ENCODE results near the gene BPGM.
A peak's percentile ranks its signal among the peaks of the same experiment; 100 is the strongest.

Gene BPGM

DNA sequence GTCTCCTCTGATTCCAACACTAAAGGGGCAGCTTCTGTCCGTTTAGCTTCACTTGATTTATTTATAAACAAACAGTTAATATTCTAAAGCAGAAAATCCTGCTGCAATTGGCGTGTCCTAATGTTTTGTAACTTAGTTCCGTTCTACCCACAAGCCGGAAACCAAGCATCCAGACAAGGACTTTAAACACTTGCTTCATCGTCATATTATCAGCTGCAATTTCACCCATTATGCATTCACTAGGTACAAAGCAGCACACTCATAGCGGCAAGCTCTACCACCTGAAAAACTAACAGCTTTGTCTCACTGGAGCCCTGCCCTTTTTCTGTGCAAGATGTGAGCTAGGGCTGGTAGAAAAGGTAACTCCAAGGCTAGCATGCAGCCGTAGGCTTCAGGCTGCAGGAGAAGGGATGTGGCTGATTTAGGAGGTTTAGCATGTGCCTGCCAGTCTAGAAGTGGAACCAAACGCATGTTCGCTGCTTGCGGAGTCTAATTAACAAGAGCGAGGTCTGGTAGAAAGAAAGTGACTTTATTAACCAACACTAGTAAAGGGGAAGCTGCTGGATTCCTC, 43.7 kb upstream of the BPGM start:
- no peaks in the 10 kb centered on the region for H3K9me3 ChIP-seq (ENCODE audit: insufficient read depth, low read length, severe bottlenecking)
- H3K4me2 ChIP-seq (ENCODE audit: insufficient read depth, low read length): peak overlapping the region; percentile 60
- H3K79me2 ChIP-seq (ENCODE audit: insufficient read depth, low read length): no peaks in the 10 kb centered on the region
- TF ChIP-seq EZH2 (IDR thresholded peaks at IDR 0.05; ENCODE audit: borderline replicate concordance, low read depth, low read length, severe bottlenecking): no peak
- TF ChIP-seq, protein P1, sequence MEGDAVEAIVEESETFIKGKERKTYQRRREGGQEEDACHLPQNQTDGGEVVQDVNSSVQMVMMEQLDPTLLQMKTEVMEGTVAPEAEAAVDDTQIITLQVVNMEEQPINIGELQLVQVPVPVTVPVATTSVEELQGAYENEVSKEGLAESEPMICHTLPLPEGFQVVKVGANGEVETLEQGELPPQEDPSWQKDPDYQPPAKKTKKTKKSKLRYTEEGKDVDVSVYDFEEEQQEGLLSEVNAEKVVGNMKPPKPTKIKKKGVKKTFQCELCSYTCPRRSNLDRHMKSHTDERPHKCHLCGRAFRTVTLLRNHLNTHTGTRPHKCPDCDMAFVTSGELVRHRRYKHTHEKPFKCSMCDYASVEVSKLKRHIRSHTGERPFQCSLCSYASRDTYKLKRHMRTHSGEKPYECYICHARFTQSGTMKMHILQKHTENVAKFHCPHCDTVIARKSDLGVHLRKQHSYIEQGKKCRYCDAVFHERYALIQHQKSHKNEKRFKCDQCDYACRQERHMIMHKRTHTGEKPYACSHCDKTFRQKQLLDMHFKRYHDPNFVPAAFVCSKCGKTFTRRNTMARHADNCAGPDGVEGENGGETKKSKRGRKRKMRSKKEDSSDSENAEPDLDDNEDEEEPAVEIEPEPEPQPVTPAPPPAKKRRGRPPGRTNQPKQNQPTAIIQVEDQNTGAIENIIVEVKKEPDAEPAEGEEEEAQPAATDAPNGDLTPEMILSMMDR (IDR thresholded peaks at IDR 0.05; ENCODE audit: borderline replicate concordance, extremely low read depth, low read length, poor library complexity, severe bottlenecking): no peak
- ATAC-seq (ENCODE audit: insufficient read depth, low read depth) (peak; percentile 71), DNase-seq (peak; percentile 15)
- H3K27me3 ChIP-seq (ENCODE audit: insufficient read depth, low read length, poor library complexity): no peaks in the 10 kb centered on the region
- no peak overlapping the region for H3K9ac ChIP-seq (ENCODE audit: low read depth, low read length)
- H2AFZ ChIP-seq (ENCODE audit: low read depth, low read length): peak overlapping the region; percentile 66
- no peaks in the 10 kb centered on the region for H4K20me1 ChIP-seq (ENCODE audit: insufficient read depth, low read length)
- H3K36me3 ChIP-seq (ENCODE audit: insufficient read depth, low read length): no peaks in the 10 kb centered on the region
- peak overlapping the region in 1 of 2 experiments; percentile 30; a peak in 2 of 4 replicates for H3K4me3 ChIP-seq (ENCODE audit: low read depth in 1 of 2, low read length in 2 of 2)
- H3K27ac ChIP-seq (ENCODE audit: low read length): no peak overlapping the region
- peaks cover 19% of the 10 kb centered on the region for H3K4me1 ChIP-seq (ENCODE audit: insufficient read depth, low read length)

DNA sequence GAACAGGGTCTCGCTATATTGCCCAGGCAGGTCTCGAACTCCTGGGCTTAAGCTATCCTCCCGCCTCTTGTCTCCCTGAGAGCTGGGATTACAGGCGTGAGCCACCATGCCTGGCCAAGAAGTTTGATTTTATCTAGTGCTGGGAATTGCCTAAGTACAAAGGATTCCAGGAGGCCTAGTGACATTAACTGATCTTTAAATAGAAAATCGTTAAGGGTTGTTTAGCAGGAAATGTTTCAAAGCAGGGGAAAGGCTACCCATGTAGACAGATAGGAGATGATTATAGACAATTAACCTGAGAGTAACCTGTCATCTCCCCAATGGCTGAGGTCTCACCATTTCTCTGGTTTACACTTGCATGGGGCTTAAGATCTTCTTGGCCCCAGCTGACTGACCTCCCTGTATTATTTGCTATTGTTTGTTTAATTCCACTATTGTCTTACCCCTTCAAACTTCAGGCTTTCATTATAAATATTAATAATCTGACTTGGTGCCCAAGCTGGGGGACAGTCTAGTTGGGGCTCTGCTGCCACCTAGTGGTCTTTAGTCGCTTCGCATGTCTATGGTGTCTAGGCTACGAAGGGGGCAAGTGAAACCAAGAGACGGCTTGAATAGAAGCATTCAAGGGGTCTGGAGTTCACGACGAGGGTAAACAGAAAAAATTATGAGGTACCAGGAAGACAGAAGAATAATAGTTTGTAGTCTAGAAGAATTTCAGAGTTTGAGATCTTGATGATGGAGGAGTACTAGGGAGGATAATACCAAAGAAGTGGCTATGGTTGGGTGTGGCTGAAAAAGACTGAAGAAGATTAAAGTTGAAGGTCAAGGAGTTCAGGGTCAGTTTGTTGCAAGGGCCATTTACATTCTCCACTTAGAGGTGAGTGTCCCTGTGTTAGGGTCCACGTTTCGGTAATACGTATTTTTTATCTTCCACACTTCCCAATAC, 40.4 kb upstream of the BPGM start:
- no peak overlapping the region for H3K4me3 ChIP-seq (ENCODE audit: low read depth in 1 of 2, low read length in 2 of 2)
- TF ChIP-seq EZH2 (IDR thresholded peaks at IDR 0.05; ENCODE audit: borderline replicate concordance, low read depth, low read length, severe bottlenecking): no peak
- TF ChIP-seq, protein P1 (IDR thresholded peaks at IDR 0.05; ENCODE audit: borderline replicate concordance, extremely low read depth, low read length, poor library complexity, severe bottlenecking): peak; percentile 93
- H3K9ac ChIP-seq (ENCODE audit: low read depth, low read length): no peak overlapping the region
- H3K36me3 ChIP-seq (ENCODE audit: insufficient read depth, low read length): no peaks in the 10 kb centered on the region
- H3K27ac ChIP-seq (ENCODE audit: low read length): no peak overlapping the region
- DNase-seq (peak; percentile 64), ATAC-seq (ENCODE audit: insufficient read depth, low read depth) (peak; percentile 95)
- peaks cover 4% of the 10 kb centered on the region for H3K27me3 ChIP-seq (ENCODE audit: insufficient read depth, low read length, poor library complexity)
- no peaks in the 10 kb centered on the region for H3K9me3 ChIP-seq (ENCODE audit: insufficient read depth, low read length, severe bottlenecking)
- peak overlapping the region; percentile 48; the same call in 1 of the 2 replicates for H3K4me2 ChIP-seq (ENCODE audit: insufficient read depth, low read length)
- no peaks in the 10 kb centered on the region for H4K20me1 ChIP-seq (ENCODE audit: insufficient read depth, low read length)
- H3K79me2 ChIP-seq (ENCODE audit: insufficient read depth, low read length): no peaks in the 10 kb centered on the region
- H2AFZ ChIP-seq (ENCODE audit: low read depth, low read length): 0 out of 2 replicates have a peak overlapping the region, but pooled peaks have one; percentile 15
- H3K4me1 ChIP-seq (ENCODE audit: insufficient read depth, low read length): peaks cover 19% of the 10 kb centered on the region

DNA sequence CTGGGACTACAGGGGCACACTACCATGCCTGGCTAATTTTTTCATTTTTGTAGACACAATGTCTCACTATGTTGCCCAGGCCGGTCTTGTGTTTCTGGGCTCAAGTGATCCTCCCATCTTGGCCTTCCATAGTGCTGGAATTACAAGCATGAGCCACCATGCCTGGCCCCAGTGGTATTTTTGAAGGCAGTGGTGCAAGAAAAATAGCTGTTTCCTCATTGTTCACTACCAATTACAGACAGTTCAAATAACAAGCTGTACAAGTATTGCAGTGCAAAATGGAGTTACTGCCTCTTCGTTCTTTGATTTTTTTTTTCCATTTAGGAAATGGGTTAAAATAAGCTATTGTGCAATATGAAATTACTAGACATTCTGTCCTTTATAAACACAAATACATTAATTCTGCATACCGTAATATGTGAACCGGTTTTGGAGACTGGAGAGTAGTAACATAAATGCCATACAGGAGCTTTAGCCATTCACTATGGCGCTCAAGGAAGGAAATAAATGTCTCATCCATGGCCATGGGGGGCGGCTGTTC, 35.0 kb upstream of the BPGM start:
- ATAC-seq (ENCODE audit: insufficient read depth, low read depth): no peak
- no peak for TF ChIP-seq EZH2 (IDR thresholded peaks at IDR 0.05; ENCODE audit: borderline replicate concordance, low read depth, low read length, severe bottlenecking)
- TF ChIP-seq, protein P1 (IDR thresholded peaks at IDR 0.05; ENCODE audit: borderline replicate concordance, extremely low read depth, low read length, poor library complexity, severe bottlenecking): no peak
- no peak overlapping the region for H3K9ac ChIP-seq (ENCODE audit: low read depth, low read length)
- no peak overlapping the region for H3K27ac ChIP-seq (ENCODE audit: low read length)
- H3K4me1 ChIP-seq (ENCODE audit: insufficient read depth, low read length): peaks cover under 1% of the 10 kb centered on the region; the same call in 1 of the 2 replicates
- no peak overlapping the region for H2AFZ ChIP-seq (ENCODE audit: low read depth, low read length)
- H3K79me2 ChIP-seq (ENCODE audit: insufficient read depth, low read length): no peaks in the 10 kb centered on the region
- no peaks in the 10 kb centered on the region for H3K36me3 ChIP-seq (ENCODE audit: insufficient read depth, low read length)
- peaks cover 4% of the 10 kb centered on the region for H3K27me3 ChIP-seq (ENCODE audit: insufficient read depth, low read length, poor library complexity)
- H3K4me2 ChIP-seq (ENCODE audit: insufficient read depth, low read length): no peak overlapping the region
- no peaks in the 10 kb centered on the region for H4K20me1 ChIP-seq (ENCODE audit: insufficient read depth, low read length)
- no peak for DNase-seq
- H3K4me3 ChIP-seq (ENCODE audit: low read depth in 1 of 2, low read length in 2 of 2): no peak overlapping the region
- no peaks in the 10 kb centered on the region for H3K9me3 ChIP-seq (ENCODE audit: insufficient read depth, low read length, severe bottlenecking)
